ENCODE measurements around the gene TRAFD1.
A peak's percentile ranks its signal among the peaks of the same experiment; 100 is the strongest.

Gene TRAFD1

DNA sequence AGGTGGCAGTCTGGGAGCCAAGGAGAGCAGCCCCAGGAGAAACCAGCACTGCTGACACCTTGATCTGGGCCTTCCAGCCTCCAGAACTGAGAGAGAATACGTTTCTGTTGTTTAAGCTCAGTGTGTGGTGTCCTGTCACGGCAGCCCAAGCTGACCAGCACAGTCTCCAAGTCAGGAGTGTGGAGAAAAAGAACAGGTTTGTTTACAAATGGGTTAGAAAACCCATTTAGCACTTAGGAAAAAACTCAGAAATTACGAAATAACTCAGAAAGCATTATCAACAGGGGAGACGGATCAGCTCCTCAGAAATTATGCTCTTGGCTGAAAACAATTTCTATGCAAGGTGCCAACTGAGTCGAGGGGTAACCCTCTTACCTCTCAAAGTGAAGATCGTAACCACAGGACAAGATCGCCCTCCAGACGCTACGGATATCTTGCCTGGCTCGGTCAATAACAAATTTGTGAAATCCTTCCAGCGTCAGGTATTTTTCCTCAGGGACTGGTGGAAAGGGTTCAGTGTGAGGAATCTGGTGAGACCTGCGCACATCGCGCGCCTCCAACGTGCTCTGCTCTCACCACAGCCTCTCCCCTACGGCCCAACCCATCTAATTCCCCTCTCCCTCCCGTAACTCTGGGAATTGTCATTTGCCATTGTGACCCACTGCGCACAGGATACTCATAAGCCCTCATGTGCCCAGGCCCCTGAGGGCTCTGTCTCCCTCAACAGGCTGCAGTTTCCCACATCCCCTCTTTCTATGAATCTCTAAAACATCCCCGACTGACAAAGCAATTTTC, 50.2 kb downstream of the TRAFD1 start:
- DNase-seq (ENCODE audit: low spot score) = no peak

DNA sequence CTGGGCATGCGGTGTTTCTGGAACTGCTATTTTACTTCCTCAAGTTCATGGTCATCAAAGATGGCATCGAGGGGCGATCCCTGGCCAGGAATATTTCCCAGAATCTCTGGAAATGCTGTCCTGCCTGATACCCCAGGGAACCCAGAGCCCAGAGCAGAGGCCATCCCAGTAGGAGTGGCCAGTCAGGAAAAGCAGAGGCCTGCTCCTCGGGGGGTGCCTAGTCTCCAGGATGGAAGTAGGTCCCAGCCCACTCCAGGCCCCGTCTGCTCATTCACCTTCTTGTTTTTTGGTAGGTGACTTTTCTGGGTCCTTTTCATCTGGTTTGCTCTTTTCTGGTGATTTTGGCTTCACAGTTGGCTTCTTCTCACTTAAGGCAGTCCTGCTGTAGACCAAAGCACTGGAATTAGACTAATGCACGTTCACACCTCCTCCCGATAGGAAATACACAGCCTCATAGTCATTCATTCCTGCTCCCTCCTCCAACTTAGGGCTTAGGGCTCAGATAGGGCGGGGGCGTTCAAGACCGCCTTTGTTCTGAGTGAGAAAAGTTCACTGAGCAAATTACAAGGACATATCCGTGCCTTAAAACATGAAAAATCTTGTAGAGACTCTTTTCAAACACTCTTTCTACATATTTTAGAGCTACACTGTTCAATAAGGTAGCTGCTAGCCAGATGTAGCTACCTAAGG, 51.1 kb downstream of the TRAFD1 start:
- no peak for DNase-seq (ENCODE audit: low spot score)

DNA sequence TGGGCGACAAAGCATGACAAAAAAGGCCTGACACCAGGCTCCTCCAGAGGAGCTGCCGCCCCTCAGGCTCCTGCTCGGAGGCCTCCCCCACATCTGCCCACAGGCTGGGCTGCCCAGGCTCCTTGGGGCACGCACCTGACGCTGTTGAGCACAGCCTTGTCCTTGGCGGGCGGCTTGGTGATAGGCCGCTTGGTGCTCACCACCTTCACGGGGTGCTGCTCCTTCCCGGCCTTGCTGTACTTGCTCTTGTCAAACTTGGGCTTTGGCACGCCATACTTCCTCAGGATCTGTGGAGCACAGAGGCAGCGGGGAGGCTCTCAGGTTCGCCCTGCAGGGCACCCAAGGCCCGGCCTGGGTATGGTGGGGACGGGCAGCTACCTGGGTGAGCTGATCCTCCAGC, 53.4 kb downstream of the TRAFD1 start:
- DNase-seq (ENCODE audit: low spot score) = no peak

DNA sequence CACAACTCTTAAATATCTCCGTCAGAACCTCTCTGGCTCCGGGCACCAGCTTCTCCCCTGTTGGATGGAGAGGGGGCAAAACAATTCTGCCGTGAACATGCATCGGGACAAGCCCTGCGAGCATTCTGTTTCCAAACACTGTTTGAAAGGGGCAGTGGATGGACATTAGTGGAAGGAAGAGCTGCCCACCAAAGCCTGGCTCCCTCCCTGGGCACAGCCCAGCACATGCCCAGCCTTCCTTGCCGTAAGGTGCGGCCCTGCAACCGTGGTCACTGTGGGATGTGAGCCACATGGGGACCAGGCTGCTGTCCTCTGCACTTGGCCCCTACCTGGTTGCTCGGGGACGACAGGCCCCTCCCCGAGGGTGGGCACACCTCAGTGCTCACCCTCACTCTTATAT, 54.0 kb downstream of the TRAFD1 start:
- DNase-seq (ENCODE audit: low spot score) = no peak

DNA sequence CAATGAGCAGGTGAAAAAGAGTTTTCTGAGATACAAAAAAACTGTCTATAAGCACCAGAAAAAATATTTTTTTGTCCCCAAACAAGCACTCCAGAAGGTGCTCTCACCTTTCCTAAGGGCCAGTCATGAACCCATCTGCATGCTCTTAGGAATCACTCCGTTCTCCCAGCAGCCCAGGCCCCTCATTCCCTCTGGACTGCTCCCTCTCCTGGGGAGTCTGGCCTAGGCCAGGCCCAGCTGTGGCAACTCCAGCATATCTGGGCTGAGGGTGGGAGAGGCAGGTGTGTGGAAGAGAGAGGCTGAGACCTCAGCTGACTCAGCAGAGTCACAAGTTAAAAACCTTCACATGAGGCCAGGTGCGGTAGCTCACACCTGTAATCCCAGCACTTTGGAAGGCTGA, 54.6 kb downstream of the TRAFD1 start:
- DNase-seq (ENCODE audit: low spot score) = no peak

DNA sequence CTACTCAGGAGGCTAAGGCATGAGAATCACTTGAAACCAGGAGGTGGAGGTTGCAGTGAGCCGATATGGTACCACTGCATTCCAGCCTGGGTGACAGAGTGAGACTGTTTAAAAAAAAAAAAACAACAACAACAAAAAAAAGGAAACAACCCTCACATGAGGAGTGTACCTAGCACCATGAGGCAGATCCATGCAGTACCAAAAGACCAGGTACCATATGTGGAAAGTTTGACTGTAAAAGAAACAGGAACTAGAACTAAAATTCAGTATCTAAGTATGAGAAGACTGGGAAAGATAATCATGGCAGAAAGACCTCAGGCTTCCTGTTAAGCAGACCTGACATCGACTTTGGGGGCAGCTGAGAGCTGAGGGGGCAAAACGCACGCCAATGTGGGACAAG, 55.1 kb downstream of the TRAFD1 start:
- DNase-seq (ENCODE audit: low spot score) = no peak

DNA sequence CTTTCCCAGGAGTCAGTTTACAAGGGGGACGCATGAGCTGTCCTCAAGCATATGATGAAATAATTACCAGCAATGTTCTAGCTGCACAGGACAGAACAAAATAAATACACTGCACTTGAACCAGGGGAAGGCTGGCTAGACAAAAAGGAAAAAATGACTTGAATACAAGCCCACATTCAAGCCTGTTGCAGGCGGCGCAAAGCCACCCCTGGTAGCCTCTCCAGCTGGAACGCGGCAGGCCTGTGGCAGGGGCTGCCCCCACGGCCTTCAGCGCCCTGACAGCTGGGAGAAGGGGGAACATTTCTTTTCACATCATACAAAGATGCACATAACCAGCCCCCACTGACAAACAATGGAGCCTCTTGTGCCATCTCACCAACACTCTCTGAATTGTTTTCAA, 57.1 kb downstream of the TRAFD1 start:
- no peak for DNase-seq (ENCODE audit: low spot score)

DNA sequence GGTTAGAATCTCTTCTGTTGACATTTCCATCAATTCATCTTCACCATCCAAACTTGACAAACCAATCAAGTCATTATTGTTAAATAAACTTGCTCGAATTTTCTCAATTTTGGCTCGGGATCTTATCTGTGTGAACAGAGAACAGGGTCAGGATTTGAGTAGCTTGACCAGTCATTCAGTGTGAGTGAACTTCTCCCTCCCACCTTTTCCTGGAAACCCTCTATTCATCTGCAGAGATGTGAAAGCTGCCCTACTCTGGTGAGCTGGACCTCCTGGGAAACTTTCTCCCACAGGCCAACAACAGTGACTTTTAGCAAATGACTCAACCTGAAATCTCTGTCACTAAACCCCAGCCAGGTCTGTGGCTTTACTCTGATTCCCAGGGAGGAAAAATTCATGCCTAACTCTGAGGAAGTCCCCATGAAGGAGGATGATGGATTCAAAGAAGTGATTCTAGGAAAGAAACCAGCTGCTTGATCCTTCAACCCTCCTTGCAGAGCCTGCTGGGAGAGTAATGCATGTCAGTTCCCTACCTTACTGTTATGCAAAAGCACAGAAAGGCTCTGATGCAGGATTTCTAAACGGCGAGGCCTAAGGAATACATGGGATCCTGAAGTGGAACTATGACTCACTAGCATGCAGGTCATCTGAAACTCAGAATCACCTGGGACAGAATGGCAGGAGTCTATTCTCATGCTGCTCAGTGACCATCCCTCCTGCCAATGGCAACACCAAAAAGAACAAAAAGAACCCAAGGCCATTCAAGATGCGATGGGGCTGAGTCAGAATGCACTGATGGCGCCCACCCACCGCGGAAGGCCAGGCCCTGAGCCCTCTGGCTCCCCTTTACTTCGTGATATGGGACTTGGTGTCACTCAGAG, 58.0 kb downstream of the TRAFD1 start:
- DNase-seq (ENCODE audit: low spot score) = no peak

DNA sequence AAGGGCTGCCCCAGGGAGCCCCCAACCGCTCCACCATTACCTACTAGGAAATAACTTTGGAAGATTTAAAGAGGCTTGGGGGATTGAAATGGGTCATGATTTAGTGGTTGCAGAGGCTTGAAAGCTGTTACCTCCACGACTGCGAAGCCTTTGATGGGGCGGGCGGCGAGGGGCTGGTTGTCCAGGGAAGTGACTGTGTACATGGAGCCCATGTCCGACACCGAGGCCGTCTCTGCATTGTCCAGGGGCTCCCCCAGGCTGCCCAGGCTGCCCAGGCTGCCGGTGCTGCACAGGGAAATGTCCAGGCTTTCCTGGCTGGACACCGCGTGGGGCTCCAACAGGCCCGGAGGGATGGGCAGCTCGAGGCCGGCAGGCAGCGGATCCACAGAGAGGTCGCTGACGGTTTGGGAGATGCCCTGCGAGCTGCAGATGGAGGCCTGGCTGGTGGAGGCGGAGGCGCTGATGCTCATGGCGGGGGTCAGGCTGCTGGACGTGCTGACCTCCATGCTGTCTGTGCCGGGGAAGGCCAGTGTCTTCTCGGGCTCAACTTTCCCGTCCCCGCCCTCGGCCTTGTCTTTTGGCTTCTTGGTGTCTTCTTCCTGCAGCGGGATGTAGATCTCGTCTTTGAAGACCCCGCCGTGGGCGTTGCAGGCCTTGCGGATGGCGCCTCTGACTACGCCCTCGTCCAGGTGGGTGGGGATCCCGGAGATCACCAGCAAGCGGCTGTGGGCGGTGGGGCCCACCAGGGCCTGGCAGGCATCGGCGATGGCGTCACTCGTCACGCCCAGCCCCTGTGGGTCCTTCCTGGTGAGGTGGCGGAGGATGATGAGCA, 58.9 kb downstream of the TRAFD1 start:
- DNase-seq (ENCODE audit: low spot score) = no peak

DNA sequence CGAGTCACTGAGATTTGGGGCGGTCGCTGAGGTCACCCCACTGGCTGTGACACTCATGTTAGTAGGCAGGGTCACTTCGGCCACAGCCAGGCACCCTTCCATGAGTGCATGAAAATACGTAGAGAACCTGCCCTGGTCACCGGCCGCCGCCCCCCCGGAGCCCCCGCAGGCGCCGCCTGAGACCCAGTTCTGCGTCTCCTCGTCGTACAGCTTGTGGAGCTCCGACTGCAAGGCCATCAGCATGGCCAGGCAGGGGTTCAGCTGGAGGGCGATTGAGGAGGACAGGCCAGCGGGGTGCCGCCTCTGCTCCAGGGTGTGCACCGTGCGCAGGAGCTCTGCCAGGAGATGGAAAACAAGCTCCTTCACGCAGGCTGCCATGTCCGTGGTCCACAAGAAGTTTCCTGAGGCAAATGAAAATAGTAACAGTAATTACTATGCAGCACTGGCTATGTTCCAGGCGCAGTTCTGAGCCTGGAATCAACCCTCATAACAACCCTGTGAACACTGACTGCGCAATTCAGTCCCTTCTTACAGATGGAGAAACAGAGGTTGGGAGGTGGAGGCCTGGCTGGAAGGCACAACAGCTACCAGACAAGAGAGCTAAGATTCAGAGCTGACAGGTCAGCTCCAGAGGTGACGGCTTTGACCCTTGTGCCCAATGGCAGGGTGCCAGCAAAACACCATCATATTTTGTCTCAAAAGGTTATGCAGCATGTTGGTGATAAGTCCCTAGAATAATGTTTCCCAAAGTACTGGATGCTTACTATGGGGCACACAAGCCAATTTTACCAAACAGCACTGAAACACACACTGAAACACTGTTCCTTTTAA, 59.9 kb downstream of the TRAFD1 start:
- DNase-seq (ENCODE audit: low spot score) = no peak

DNA sequence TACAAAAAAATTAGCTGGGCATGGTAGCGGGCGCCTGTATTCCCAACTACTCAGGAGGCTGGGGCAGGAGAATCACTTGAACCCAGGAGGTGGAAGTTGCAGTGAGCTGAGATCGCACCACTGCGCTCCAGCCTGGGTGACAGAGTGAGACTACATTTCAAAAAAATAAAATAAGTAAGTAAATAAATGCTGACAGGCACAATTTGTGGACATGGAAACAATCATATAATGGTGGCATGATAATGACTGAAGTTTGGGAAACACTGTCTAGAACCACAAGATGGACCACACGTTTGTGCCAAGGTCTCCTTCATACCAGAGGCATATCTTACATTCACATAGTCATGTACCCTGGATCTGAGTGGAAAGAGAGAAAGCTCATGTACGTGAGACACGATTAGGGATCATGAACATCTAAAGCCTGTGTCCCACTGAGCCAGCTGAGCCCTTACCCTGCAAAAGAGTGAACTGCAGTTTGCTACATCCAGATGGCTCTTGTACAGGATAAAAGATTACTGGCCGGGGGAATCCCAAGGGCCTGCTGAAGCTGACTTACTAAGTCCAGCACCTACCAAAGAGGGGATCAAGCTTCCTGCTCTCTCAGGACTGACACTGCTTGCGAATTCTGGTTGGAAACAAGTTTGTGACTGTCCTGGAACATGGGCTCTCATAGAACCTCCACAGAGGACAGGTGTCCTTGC, 62.9 kb downstream of the TRAFD1 start:
- DNase-seq (ENCODE audit: low spot score) = no peak

DNA sequence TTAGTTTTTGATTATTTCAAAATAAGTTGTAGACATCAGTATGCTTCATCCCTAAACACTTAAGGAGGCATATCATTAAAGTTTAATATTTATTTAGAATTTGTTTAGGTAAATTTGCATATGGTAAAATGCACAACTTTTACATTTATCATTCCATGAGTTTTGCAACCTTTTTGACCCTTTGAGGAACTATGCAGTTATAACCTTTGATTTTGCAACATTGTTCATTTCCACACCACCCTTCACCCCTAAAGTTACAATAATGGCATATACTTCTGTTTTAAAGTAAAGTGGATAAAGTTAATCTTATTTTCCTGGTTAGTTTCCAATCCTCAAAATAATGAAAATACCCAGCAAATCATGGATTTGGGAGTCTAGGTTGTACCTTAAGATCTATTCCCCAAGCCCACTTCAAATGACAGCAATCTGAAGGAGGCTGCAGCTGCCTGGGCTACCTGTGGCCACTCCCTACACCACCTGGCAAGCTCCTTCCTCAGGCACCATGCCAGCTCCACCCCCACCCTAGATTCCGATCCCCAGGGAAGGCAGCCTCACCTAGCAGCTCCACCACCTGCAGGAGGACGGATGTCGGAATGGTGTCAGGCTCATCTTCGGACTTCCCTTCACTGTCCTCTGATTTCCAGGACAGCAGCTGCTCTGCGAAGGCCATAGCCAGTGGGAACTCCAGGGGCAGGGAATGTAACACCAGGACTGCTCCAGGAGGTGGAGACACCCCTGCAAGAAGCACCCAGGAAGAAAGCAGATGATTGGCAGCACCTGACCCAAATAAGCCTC, 65.1 kb downstream of the TRAFD1 start:
- no peak for DNase-seq (ENCODE audit: low spot score)

DNA sequence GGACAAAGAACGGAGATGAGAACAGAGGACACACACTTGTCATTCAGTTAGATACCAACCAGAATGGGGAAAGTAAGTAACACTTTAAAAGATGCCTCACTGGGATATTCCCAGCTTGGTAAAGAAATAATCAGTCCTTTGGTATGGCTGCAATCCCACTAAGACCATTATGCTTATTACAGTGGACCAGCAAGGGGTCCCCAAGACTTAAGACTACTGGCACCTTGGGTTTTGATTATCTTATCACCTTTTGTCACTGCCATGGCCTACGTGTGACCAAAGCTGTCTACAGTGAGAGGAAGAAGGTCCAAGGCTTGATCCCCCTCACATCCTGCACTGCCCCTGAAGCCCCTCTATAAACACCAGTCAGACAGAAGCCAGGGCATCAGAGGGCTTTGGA, 65.8 kb downstream of the TRAFD1 start:
- no peak for DNase-seq (ENCODE audit: low spot score)

DNA sequence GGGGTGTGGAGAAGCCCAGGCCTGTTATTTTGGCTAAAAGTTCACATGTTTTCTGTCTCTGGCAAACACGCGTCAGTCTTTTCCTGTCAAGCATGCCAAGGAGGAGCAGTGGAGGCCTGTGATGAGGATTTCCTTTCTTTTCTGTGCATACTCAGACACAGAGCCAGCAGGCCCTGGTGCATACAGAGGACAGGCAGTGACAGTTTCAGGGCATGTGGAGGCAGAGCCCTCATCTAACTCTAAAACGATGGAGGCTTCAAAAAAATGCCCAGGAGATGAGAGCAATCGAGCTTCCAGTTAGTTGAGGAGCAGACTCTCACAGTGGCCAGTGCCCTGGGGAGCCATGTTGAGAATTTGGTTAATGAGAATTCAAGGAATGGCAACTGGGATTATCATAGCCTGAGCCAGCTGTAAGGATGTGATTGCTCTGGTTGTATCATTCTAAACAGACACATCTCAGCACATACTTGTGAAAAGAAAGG, 66.5 kb downstream of the TRAFD1 start:
- DNase-seq (ENCODE audit: low spot score) = no peak

DNA sequence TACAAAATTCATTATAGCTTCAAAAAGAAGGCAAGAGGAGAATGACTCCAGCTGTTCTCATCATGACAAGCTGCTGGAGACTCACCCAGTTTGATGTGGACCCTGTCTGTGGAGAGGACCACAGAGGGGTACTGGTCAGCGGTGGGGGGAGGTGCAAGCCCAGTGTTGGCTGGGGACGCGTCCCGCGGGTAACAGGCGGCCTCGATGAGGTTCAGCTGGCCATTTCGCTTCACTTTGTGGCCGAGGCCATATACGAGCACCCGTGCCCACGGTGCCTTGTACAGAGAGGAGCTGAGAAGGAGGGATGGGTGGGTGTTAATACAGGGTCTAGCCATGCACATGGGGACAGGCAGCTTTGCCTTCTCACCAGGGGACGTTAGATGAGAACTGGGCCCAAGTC, 67.1 kb downstream of the TRAFD1 start:
- DNase-seq (ENCODE audit: low spot score) = no peak

DNA sequence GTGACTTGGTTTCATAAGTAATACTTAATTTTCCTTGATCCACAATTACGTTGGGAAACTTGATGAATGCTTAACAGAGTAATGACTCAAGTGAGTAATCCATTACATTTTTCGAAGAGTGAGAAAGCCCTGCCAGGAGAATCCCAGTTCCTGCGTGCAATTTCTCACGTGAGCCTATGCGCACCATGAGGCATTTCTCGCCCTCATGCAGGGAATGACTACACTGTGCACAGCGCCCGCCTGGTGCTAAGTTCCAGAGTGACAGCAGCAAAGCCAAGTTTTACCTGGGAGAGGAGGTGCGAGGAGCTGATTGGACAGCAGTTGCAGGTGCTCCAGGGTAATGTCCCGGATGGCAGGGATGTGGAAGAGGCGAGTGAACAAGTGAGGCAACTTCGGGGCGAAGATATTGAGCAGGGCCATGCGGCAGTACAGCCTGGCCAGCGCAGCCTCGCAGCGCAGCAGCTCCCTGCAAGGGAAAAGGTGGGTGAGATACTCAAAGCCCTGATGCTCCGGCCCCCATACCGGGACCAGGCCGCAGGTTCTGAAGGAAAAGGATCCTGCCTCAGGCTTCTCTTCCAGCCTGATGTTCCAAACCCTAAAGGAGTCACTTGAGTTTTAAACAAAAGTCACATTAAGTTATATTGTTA, 69.4 kb downstream of the TRAFD1 start:
- DNase-seq (ENCODE audit: low spot score) = no peak

DNA sequence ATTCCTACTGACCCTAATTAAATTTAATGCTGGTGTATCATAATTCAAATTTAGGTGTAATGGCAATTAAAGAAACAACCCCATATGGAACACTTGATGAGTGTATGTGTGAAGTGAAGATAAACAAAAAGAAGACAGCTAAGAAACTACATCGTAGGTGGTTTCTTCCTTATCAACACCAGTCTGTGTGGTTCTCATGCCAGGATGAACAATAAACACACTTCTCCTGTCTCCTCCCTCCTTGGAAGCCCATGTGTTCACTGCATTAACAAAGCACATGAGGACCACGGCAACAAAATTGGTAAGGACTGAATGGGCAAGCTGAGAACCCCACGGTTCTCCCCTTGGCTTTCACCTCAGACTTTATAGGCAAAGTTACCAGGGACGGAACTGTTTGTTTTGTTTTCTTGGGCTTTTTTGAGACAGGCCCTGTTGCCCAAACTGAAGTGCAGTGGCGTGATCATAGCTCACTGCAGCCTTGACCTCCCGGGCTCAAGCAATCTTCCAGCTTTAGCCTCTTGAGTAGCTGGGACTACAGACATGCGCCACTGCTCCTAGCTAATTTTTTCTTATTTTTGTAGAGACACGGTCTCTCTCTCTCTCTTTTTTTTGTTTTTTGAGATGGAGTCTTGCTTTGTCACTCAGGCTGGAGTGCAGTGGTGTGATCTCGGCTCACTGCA, 71.0 kb downstream of the TRAFD1 start:
- DNase-seq (ENCODE audit: low spot score) = no peak

DNA sequence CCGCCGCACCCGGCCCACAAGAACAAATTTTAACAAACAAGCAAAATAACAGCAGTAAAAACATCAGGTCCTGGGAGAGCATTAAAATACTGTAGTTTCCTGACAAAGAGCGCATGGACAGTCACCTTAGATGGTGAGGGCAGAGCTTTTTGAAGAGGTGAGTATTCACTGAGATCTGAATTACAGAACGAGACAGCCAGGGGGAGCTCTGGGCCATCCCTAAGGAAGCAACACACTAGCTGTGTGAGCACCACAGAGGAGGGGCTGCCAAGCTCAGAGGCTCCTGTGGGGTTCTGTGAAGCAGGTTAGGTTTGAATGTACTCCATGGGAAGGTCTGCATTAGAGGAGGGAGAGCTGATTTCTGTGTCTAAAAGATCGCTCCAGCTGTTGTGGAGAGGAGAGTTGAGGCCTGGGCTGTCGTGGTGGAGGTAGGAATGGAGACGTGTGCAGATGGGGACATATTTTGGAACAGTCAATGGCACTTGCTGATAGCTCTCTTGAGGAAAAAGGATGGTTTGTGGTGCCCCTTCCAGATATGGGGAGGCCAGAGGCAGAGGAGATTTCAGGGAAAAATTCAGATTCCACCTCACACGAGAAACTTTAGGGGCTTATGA, 72.9 kb downstream of the TRAFD1 start:
- DNase-seq (ENCODE audit: low spot score) = peak; percentile 57

Data from SW480 (cell line).